ENCODE results near the gene RSPO4.

DNA sequence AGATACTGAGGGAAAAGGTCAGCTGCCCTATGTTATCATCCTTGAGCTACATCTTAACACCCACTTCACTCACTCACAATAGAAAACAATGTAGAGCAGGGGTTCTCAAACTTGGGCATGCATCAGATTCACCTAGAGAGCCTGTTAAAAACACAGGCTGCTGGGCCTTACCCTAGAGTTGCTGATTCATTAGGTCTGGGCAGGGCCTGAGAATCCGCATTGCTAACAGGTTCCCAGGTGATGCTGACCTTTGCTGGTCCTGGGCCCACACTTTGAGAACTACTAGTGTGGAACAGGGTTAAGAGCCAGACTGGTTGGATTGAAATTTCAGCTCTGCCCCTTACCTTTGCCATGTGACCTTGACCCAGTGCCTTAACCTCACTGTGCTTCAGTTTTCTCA lies 25.1 kb downstream of the RSPO4 start:
- TF ChIP-seq, protein P1, sequence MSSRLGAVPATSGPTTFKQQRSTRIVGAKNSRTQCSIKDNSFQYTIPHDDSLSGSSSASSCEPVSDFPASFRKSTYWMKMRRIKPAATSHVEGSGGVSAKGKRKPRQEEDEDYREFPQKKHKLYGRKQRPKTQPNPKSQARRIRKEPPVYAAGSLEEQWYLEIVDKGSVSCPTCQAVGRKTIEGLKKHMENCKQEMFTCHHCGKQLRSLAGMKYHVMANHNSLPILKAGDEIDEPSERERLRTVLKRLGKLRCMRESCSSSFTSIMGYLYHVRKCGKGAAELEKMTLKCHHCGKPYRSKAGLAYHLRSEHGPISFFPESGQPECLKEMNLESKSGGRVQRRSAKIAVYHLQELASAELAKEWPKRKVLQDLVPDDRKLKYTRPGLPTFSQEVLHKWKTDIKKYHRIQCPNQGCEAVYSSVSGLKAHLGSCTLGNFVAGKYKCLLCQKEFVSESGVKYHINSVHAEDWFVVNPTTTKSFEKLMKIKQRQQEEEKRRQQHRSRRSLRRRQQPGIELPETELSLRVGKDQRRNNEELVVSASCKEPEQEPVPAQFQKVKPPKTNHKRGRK (CRISPR knock-in tag; IDR thresholded peaks at IDR 0.05), result no peak
- TF ChIP-seq, protein P2, sequence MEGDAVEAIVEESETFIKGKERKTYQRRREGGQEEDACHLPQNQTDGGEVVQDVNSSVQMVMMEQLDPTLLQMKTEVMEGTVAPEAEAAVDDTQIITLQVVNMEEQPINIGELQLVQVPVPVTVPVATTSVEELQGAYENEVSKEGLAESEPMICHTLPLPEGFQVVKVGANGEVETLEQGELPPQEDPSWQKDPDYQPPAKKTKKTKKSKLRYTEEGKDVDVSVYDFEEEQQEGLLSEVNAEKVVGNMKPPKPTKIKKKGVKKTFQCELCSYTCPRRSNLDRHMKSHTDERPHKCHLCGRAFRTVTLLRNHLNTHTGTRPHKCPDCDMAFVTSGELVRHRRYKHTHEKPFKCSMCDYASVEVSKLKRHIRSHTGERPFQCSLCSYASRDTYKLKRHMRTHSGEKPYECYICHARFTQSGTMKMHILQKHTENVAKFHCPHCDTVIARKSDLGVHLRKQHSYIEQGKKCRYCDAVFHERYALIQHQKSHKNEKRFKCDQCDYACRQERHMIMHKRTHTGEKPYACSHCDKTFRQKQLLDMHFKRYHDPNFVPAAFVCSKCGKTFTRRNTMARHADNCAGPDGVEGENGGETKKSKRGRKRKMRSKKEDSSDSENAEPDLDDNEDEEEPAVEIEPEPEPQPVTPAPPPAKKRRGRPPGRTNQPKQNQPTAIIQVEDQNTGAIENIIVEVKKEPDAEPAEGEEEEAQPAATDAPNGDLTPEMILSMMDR (CRISPR knock-in tag; IDR thresholded peaks at IDR 0.05), result no peak
- TF ChIP-seq RNF2 (conservative IDR thresholded peaks at IDR 0.05; ENCODE audit: low read depth) (no peak), TBP (CRISPR knock-in tag; IDR thresholded peaks at IDR 0.05) (no peak)
- TF ChIP-seq, protein P3, sequence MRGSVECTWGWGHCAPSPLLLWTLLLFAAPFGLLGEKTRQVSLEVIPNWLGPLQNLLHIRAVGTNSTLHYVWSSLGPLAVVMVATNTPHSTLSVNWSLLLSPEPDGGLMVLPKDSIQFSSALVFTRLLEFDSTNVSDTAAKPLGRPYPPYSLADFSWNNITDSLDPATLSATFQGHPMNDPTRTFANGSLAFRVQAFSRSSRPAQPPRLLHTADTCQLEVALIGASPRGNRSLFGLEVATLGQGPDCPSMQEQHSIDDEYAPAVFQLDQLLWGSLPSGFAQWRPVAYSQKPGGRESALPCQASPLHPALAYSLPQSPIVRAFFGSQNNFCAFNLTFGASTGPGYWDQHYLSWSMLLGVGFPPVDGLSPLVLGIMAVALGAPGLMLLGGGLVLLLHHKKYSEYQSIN (CRISPR knock-in tag; IDR thresholded peaks at IDR 0.05; ENCODE audit: borderline replicate concordance), result no peak
- TF ChIP-seq, protein P4, sequence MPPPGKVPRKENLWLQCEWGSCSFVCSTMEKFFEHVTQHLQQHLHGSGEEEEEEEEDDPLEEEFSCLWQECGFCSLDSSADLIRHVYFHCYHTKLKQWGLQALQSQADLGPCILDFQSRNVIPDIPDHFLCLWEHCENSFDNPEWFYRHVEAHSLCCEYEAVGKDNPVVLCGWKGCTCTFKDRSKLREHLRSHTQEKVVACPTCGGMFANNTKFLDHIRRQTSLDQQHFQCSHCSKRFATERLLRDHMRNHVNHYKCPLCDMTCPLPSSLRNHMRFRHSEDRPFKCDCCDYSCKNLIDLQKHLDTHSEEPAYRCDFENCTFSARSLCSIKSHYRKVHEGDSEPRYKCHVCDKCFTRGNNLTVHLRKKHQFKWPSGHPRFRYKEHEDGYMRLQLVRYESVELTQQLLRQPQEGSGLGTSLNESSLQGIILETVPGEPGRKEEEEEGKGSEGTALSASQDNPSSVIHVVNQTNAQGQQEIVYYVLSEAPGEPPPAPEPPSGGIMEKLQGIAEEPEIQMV (CRISPR knock-in tag; IDR thresholded peaks at IDR 0.05; ENCODE audit: low read depth), result no peak
